Ishikawa (cell line): ENCODE results near the gene PHLDA2.

Experiments
- CEBPB ChIP-seq: IDR thresholded peaks from 2 replicates; pipeline ENCODE4 v1.6.1; 2012
- CREB1 ChIP-seq: IDR thresholded peaks from 2 replicates; pipeline ENCODE4 v1.6.1; 2012; ENCODE audit warnings: low read depth
- EP300 ChIP-seq: IDR thresholded peaks from 2 replicates; pipeline ENCODE4 v1.6.1; 2012; ENCODE audit warnings: borderline replicate concordance
- NFIC ChIP-seq: IDR thresholded peaks from 2 replicates; pipeline ENCODE4 v1.6.1; 2012
- RAD21 ChIP-seq: IDR thresholded peaks from 2 replicates; pipeline ENCODE4 v1.6.1; 2012; ENCODE audit warnings: low read depth
- TAF1 ChIP-seq: IDR thresholded peaks from 2 replicates; pipeline ENCODE4 v1.6.1; 2012; ENCODE audit warnings: low read depth, mild to moderate bottlenecking
- TCF12 ChIP-seq: IDR thresholded peaks from 2 replicates; pipeline ENCODE4 v1.6.1; 2012; ENCODE audit warnings: low read depth
- ZBTB7A ChIP-seq: IDR thresholded peaks from 2 replicates; pipeline ENCODE4 v1.6.1; 2012; ENCODE audit warnings: low read depth
- TF ChIP-seq, protein P1 (sequence below): IDR thresholded peaks from 2 replicates; pipeline ENCODE4 v1.6.1; 2012; ENCODE audit warnings: low read depth, mild to moderate bottlenecking
- TF ChIP-seq, protein P2 (sequence below): IDR thresholded peaks from 2 replicates; pipeline ENCODE4 v1.6.1; 2012
- TF ChIP-seq, protein P3 (sequence below): IDR thresholded peaks from 2 replicates; pipeline ENCODE4 v1.6.1; 2012

DNA sequence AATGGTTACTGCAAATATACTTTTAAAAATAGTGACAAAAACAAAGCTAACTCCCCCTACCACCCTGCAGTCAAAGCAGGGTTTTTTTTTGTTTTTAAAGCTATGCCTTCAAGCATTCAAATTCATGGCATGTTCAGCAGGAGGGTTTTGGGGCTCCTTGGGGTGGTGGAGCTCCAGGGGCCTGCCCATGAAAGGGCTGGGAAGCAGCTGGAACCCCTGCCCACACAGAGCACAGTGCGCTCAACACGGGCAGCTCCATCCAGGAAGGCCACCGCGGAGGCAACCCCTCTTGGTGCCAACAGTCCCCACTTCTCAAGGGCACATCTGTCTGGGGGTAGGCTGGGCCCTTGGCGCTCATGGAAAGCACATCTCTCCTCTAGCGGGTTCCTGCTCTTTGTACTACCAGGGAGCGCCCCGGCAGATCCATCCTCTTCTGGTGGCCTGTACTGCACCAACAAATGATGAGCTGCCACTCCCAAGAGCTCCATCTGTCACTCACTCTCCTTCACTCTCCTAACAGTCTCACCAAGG, 16.6 kb upstream of the PHLDA2 start:
- TF ChIP-seq EP300 (no peak), ZBTB7A (no peak), TCF12 (no peak), TAF1 (no peak), CREB1 (no peak), NFIC (no peak), CEBPB (no peak), RAD21 (no peak)
- TF ChIP-seq, protein P1, sequence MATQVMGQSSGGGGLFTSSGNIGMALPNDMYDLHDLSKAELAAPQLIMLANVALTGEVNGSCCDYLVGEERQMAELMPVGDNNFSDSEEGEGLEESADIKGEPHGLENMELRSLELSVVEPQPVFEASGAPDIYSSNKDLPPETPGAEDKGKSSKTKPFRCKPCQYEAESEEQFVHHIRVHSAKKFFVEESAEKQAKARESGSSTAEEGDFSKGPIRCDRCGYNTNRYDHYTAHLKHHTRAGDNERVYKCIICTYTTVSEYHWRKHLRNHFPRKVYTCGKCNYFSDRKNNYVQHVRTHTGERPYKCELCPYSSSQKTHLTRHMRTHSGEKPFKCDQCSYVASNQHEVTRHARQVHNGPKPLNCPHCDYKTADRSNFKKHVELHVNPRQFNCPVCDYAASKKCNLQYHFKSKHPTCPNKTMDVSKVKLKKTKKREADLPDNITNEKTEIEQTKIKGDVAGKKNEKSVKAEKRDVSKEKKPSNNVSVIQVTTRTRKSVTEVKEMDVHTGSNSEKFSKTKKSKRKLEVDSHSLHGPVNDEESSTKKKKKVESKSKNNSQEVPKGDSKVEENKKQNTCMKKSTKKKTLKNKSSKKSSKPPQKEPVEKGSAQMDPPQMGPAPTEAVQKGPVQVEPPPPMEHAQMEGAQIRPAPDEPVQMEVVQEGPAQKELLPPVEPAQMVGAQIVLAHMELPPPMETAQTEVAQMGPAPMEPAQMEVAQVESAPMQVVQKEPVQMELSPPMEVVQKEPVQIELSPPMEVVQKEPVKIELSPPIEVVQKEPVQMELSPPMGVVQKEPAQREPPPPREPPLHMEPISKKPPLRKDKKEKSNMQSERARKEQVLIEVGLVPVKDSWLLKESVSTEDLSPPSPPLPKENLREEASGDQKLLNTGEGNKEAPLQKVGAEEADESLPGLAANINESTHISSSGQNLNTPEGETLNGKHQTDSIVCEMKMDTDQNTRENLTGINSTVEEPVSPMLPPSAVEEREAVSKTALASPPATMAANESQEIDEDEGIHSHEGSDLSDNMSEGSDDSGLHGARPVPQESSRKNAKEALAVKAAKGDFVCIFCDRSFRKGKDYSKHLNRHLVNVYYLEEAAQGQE, result no peak
- TF ChIP-seq, protein P2, sequence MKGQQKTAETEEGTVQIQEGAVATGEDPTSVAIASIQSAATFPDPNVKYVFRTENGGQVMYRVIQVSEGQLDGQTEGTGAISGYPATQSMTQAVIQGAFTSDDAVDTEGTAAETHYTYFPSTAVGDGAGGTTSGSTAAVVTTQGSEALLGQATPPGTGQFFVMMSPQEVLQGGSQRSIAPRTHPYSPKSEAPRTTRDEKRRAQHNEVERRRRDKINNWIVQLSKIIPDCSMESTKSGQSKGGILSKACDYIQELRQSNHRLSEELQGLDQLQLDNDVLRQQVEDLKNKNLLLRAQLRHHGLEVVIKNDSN, result no peak
- TF ChIP-seq, protein P3, sequence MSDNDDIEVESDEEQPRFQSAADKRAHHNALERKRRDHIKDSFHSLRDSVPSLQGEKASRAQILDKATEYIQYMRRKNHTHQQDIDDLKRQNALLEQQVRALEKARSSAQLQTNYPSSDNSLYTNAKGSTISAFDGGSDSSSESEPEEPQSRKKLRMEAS, result no peak
